ENCODE measurements around the gene FOXL2. TPM values are rescaled to one million over a fixed set of nuclear protein-coding genes. Genes with fewer than 3 reads are reported as not detected.

Gene FOXL2
- total RNA-seq, 1 donor from 2014 or later, result 0.12 TPM

- H3K4me3 Mint-ChIP-seq (ENCODE audit: low read depth), result no peak overlapping the region
- no peaks in the 10 kb centered on the region for H3K9me3 Mint-ChIP-seq (ENCODE audit: low read depth)
- no peaks in the 10 kb centered on the region for H3K4me1 Mint-ChIP-seq (ENCODE audit: low read depth)
- H3K27ac Mint-ChIP-seq, result no peak overlapping the region
- no peaks in the 10 kb centered on the region for H3K36me3 Mint-ChIP-seq (ENCODE audit: insufficient read depth)
- TF ChIP-seq CTCF (IDR thresholded peaks at IDR 0.05; ENCODE audit: unreplicated experiment), result no peak
- H3K27me3 Mint-ChIP-seq, result peaks cover 12% of the 10 kb centered on the region
- DNase-seq (ENCODE audit: low spot score, unreplicated experiment), result no peak
These were observed 29.1 kb upstream of the FOXL2 start for GRCh38 chr3:138976047-138976446.

GRCh38 chr3:138975351-138975750, 28.4 kb upstream of the FOXL2 start:
- H3K4me3 Mint-ChIP-seq (ENCODE audit: low read depth), result no peak overlapping the region

GRCh38 chr3:138974462-138974861, 27.5 kb upstream of the FOXL2 start:
- H3K36me3 Mint-ChIP-seq (ENCODE audit: insufficient read depth), result no peaks in the 10 kb centered on the region
- TF ChIP-seq CTCF (IDR thresholded peaks at IDR 0.05; ENCODE audit: unreplicated experiment), result no peak
- no peak overlapping the region for H3K4me3 Mint-ChIP-seq (ENCODE audit: low read depth)
- DNase-seq (ENCODE audit: low spot score, unreplicated experiment), result no peak
- no peaks in the 10 kb centered on the region for H3K9me3 Mint-ChIP-seq (ENCODE audit: low read depth)
- H3K4me1 Mint-ChIP-seq (ENCODE audit: low read depth), result no peaks in the 10 kb centered on the region
- peak overlapping the region; percentile 38 for H3K27ac Mint-ChIP-seq
- H3K27me3 Mint-ChIP-seq, result peaks cover 18% of the 10 kb centered on the region

More at GRCh38 chr3:138975351-138975750, 28.4 kb upstream of the FOXL2 start:
- H3K27ac Mint-ChIP-seq, result no peak overlapping the region
- H3K4me1 Mint-ChIP-seq (ENCODE audit: low read depth), result no peaks in the 10 kb centered on the region
- H3K27me3 Mint-ChIP-seq, result peaks cover 11% of the 10 kb centered on the region
- no peaks in the 10 kb centered on the region for H3K9me3 Mint-ChIP-seq (ENCODE audit: low read depth)
- DNase-seq (ENCODE audit: low spot score, unreplicated experiment), result no peak
- no peaks in the 10 kb centered on the region for H3K36me3 Mint-ChIP-seq (ENCODE audit: insufficient read depth)
- TF ChIP-seq CTCF (IDR thresholded peaks at IDR 0.05; ENCODE audit: unreplicated experiment), result no peak

- Mint-ChIP-seq H3K4me3 (ENCODE audit: low read depth) (no peak overlapping the region), H3K4me1 (ENCODE audit: low read depth) (no peaks in the 10 kb centered on the region), H3K36me3 (ENCODE audit: insufficient read depth) (no peaks in the 10 kb centered on the region), H3K9me3 (ENCODE audit: low read depth) (no peaks in the 10 kb centered on the region), H3K27me3 (peaks cover 27% of the 10 kb centered on the region), H3K27ac (peak overlapping the region; percentile 83)
- no peak for DNase-seq (ENCODE audit: low spot score, unreplicated experiment)
- TF ChIP-seq CTCF (IDR thresholded peaks at IDR 0.05; ENCODE audit: unreplicated experiment), result no peak
These were observed 26.0 kb upstream of the FOXL2 start for GRCh38 chr3:138972941-138973340.

- Mint-ChIP-seq H3K27ac (no peak overlapping the region), H3K9me3 (ENCODE audit: low read depth) (no peaks in the 10 kb centered on the region), H3K4me3 (ENCODE audit: low read depth) (no peak overlapping the region), H3K36me3 (ENCODE audit: insufficient read depth) (no peaks in the 10 kb centered on the region), H3K27me3 (peaks cover 29% of the 10 kb centered on the region), H3K4me1 (ENCODE audit: low read depth) (no peaks in the 10 kb centered on the region)
- DNase-seq (ENCODE audit: low spot score, unreplicated experiment), result no peak
- TF ChIP-seq CTCF (IDR thresholded peaks at IDR 0.05; ENCODE audit: unreplicated experiment), result no peak
These were observed 24.9 kb upstream of the FOXL2 start for GRCh38 chr3:138971766-138972320.

Measured in progenitor cell of endocrine pancreas (in vitro differentiated cells).